Measurements from ENCODE around the gene TRIM7.

The TRIM7 gene

DNA sequence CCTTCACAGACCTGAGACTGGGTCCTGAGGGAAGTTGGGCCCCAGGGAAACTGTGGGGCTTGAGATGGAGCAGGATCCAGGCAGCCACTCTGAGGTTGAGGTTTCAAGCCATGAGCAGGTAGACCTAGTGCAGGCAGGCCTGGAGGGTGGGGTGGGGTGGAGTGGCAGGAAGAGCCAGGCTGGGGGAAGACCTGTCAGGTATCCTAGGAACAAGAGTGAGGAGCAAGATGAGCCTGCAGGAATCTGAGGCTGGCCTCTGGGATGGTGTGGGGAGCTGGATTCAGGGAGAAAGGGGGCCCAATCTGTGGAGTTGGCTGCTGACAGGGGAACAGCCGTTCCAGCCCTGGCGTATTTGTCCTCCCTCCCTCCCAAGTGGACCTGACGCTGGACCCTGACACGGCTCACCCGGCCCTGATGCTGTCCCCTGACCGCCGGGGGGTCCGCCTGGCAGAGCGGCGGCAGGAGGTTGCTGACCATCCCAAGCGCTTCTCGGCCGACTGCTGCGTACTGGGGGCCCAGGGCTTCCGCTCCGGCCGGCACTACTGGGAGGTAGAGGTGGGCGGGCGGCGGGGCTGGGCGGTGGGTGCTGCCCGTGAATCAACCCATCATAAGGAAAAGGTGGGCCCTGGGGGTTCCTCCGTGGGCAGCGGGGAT lies 28.9 kb upstream of the TRIM7 start:
- Mint-ChIP-seq H3K4me1 (peaks cover 3% of the 10 kb centered on the region), H3K36me3 (ENCODE audit: low read depth) (peaks cover 54% of the 10 kb centered on the region), H3K9me3 (no peaks in the 10 kb centered on the region), H3K4me3 (no peak overlapping the region), H3K27ac (peak overlapping the region; percentile 92), H3K27me3 (ENCODE audit: low read depth, poor library complexity) (peaks cover 7% of the 10 kb centered on the region)
- no peak for DNase-seq
- TF ChIP-seq, protein P1, sequence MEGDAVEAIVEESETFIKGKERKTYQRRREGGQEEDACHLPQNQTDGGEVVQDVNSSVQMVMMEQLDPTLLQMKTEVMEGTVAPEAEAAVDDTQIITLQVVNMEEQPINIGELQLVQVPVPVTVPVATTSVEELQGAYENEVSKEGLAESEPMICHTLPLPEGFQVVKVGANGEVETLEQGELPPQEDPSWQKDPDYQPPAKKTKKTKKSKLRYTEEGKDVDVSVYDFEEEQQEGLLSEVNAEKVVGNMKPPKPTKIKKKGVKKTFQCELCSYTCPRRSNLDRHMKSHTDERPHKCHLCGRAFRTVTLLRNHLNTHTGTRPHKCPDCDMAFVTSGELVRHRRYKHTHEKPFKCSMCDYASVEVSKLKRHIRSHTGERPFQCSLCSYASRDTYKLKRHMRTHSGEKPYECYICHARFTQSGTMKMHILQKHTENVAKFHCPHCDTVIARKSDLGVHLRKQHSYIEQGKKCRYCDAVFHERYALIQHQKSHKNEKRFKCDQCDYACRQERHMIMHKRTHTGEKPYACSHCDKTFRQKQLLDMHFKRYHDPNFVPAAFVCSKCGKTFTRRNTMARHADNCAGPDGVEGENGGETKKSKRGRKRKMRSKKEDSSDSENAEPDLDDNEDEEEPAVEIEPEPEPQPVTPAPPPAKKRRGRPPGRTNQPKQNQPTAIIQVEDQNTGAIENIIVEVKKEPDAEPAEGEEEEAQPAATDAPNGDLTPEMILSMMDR (IDR thresholded peaks at IDR 0.05) = no peak

DNA sequence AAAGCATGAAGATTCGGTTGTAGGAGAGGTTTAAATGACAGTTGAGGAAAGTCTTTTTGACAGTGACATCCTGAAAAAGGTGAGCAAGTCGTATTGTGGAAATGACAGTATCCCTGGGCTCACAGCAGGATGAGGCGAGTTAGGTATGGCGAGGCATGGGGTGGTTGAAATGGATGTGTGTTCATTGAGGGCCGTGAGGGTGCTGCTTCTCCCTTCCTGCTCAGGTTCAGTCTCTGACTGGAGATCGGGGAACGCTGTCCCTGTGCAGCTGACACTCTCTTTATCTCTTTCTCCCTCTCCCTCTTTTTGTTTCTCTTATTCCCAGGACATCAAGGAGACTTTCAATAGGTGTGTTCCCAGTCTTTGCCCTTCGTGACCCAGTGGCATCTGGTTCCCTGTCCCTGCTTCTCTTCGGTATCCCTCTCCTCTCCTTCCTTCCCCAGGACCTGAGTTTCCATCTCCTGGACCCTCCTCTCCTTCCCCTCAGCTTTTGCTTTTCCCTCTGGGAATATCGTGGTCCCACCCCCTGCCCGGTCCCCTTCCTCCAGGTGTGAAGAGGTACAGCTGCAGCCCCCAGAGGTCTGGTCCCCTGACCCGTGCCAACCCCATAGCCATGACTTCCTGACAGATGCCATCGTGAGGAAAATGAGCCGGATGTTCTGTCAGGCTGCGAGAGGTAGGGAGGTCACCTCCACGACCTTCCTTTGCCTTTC lies 28.2 kb upstream of the TRIM7 start:
- no peak overlapping the region for H3K4me3 Mint-ChIP-seq
- peak overlapping the region; percentile 92 for H3K27ac Mint-ChIP-seq
- peaks cover 3% of the 10 kb centered on the region for H3K27me3 Mint-ChIP-seq (ENCODE audit: low read depth, poor library complexity)
- TF ChIP-seq, protein P1 (IDR thresholded peaks at IDR 0.05) = no peak
- H3K4me1 Mint-ChIP-seq = no peaks in the 10 kb centered on the region
- H3K36me3 Mint-ChIP-seq (ENCODE audit: low read depth) = peaks cover 47% of the 10 kb centered on the region
- DNase-seq = no peak
- no peaks in the 10 kb centered on the region for H3K9me3 Mint-ChIP-seq

DNA sequence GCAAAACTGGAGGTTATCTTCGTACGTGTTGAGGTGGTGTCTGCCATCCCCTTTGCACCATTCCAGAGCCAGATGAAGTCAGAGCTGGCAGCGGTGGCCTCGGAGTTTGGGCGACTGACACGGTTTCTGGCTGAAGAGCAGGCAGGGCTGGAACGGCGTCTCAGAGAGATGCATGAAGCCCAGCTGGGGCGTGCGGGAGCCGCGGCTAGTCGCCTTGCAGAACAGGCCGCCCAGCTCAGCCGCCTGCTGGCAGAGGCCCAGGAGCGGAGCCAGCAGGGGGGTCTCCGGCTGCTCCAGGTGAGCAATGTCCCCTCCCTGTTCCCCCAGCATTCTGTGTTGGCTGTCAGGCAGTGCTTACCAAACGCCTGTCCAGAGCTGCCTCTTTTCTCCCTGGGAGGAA lies 27.6 kb upstream of the TRIM7 start:
- Mint-ChIP-seq H3K9me3 (no peaks in the 10 kb centered on the region), H3K4me3 (no peak overlapping the region), H3K27me3 (ENCODE audit: low read depth, poor library complexity) (peaks cover 2% of the 10 kb centered on the region), H3K4me1 (no peaks in the 10 kb centered on the region), H3K27ac (peak overlapping the region; percentile 92), H3K36me3 (ENCODE audit: low read depth) (peaks cover 40% of the 10 kb centered on the region)
- TF ChIP-seq, protein P1 (IDR thresholded peaks at IDR 0.05) = no peak
- DNase-seq = no peak

DNA sequence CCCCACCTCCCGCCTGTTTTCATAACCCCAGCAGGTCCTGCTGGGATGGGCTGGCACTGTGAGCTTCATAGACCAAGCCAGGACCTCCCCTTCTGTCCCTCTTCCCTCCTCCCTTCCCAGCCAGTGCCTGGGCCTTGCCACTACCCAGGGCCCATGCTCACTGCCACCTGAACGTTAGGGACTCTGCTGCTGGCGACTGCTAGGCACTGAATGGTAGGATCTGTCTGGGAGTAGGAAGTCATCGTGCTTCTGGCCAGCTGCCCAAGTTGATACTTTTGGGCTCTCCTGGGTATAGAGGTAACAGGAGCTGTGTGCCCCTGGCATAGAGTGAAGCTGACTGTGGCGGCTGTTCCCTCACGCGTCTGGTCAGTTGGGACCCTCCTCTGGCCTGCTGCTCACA lies 26.4 kb upstream of the TRIM7 start:
- H3K27ac Mint-ChIP-seq = no peak overlapping the region
- TF ChIP-seq, protein P1 (IDR thresholded peaks at IDR 0.05) = no peak

DNA sequence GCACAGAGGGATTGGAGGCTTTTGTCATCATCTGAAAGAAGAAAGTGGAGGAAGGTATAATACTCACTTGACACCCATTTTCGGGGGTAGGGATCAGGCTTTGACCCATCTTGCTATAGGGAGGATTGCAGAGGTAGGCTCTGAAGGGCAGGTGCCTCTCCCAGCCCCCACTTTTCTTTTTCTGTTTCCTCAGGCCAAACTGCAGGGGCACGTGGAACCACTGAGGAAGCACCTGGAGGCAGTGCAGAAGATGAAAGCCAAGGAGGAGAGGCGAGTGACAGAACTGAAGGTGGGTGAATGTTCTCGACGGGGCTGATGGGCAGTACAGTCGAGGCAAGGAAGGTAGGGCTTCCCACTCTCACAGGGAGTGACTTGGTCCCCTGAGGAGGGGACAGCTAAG lies 25.6 kb upstream of the TRIM7 start:
- Mint-ChIP-seq H3K9me3 (no peaks in the 10 kb centered on the region), H3K36me3 (ENCODE audit: low read depth) (peaks cover 27% of the 10 kb centered on the region), H3K27me3 (ENCODE audit: low read depth, poor library complexity) (peaks cover 2% of the 10 kb centered on the region), H3K4me3 (no peak overlapping the region), H3K27ac (no peak overlapping the region), H3K4me1 (peaks cover 4% of the 10 kb centered on the region)
- DNase-seq = no peak
- TF ChIP-seq, protein P1 (IDR thresholded peaks at IDR 0.05) = no peak

More for the DNA sequence above, 26.4 kb upstream of the TRIM7 start:
- H3K4me1 Mint-ChIP-seq = no peaks in the 10 kb centered on the region
- H3K36me3 Mint-ChIP-seq (ENCODE audit: low read depth) = peaks cover 29% of the 10 kb centered on the region
- peaks cover 2% of the 10 kb centered on the region for H3K27me3 Mint-ChIP-seq (ENCODE audit: low read depth, poor library complexity)
- DNase-seq = no peak
- no peak overlapping the region for H3K4me3 Mint-ChIP-seq
- no peaks in the 10 kb centered on the region for H3K9me3 Mint-ChIP-seq

GRCh38 chr5:181229996-181230395 lies 25.0 kb upstream of the TRIM7 start:
- peaks cover 2% of the 10 kb centered on the region for H3K27me3 Mint-ChIP-seq (ENCODE audit: low read depth, poor library complexity)

More at GRCh38 chr5:181229996-181230395, 25.0 kb upstream of the TRIM7 start:
- DNase-seq = no peak
- Mint-ChIP-seq H3K9me3 (no peaks in the 10 kb centered on the region), H3K4me1 (peaks cover 9% of the 10 kb centered on the region), H3K36me3 (ENCODE audit: low read depth) (peaks cover 27% of the 10 kb centered on the region), H3K4me3 (no peak overlapping the region), H3K27ac (no peak overlapping the region)
- TF ChIP-seq, protein P1 (IDR thresholded peaks at IDR 0.05) = no peak

Data from nephron progenitor cell (in vitro differentiated cells).